A549 treated with DMSO at 1 μM for 4 hours (cell line): ENCODE measurements around the gene SLC35B4. TPM values are rescaled to one million over a fixed set of nuclear protein-coding genes. Genes with fewer than 3 reads are reported as not detected.

Experiments
- total RNA-seq: library from RNA; stranded (reverse); fragments of 200-300 nt; extraction: Qiagen RNA extraction; gene quantifications from 5 replicates; pipeline ENCODE4 v1.2.3, GENCODE V29; 2022; ENCODE audit warnings: low read depth

SLC35B4 gene, protein sequence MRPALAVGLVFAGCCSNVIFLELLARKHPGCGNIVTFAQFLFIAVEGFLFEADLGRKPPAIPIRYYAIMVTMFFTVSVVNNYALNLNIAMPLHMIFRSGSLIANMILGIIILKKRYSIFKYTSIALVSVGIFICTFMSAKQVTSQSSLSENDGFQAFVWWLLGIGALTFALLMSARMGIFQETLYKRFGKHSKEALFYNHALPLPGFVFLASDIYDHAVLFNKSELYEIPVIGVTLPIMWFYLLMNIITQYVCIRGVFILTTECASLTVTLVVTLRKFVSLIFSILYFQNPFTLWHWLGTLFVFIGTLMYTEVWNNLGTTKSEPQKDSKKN
- total RNA-seq: 29.9 to 45.8 TPM (median 41.0 TPM) in 5 replicates

DNA sequence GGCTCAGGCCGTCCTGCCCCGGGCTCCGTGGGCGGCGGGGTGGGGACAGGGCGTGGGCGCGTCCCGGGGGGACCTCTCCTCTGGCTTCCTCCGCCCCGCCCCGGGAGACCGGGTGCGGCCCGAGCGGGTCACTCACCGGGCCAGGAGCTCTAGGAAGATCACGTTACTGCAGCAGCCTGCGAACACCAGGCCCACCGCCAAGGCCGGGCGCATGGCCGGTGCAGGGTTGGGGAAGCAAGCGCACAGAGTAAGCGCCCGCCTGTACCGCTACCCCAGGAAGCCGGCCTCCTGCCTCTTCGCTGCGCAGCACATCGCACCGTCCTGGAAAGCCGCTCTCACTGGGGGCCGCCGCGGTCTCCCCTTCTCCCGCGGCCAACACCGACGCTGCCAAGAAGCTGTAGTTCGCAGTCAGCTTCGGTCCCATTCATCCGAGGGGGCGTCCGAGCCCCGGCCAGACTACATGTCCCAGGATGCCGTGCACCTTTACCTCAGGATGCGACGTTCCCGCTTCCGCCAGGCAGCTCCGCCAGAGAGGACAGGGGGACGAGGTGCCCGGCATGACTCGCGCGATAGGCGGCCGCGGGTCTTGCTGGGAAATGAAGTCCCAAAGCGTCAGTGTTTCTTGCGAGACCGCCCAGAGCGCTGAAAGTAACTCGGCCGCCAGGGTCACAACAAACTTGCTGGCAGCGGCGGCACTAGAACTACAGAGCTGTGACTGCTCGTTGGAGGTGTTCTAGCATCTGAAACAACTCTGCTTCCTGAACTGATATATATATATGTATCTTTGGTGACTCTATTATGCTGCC, at the start of gene SLC35B4:
Gene SLC35B4 (minus strand): TSS at position 392 of the 806 bp plus-strand sequence. CDS start 179 bp downstream, at position 213.

Other genes starting within 250 kb of the SLC35B4 start
- 0.26 to 0.56 TPM (median 0.41 TPM) in 5 replicates for gene LRGUK, start 189.6 kb downstream of the SLC35B4 start, total RNA-seq
- 2,669 to 2,899 TPM (median 2,761 TPM) in 5 replicates for gene AKR1B1, start 142.2 kb upstream of the SLC35B4 start, total RNA-seq
- 2,481 to 2,852 TPM (median 2,603 TPM) in 5 replicates for gene AKR1B10, start 210.6 kb upstream of the SLC35B4 start, total RNA-seq
- 26.7 to 44.7 TPM (median 39.4 TPM) in 5 replicates for gene AKR1B15, start 232.2 kb upstream of the SLC35B4 start, total RNA-seq